ENCODE results near the gene ZSCAN29. TPM values are rescaled to one million over a fixed set of nuclear protein-coding genes. Genes with fewer than 3 reads are reported as not detected.

ZSCAN29 gene
- total and polyA plus RNA-seq, 2 of the 13 experiments (the other 11 are each of a cell fraction or from before 2014, with no cell fraction given), result 8.3 to 27.4 TPM

- intact Hi-C loops (cut with micrococcal nuclease; ENCODE audit: unreplicated experiment) (no loop called here), in situ Hi-C loops (cut with HindIII; ENCODE audit: extremely low pct_ligation_motif_present, low pct_unique_long_range_greater_than_20kb) (no loop called here)
- H3K4me2 ChIP-seq (ENCODE audit: low read depth, low read length), result no peak overlapping the region
- no peak overlapping the region for H3K27ac ChIP-seq (ENCODE audit: extremely low read length, insufficient read depth, low read length)
- H3K9ac ChIP-seq (ENCODE audit: insufficient read depth, low read depth, low read length), result no peak overlapping the region
- H4K20me1 ChIP-seq (ENCODE audit: insufficient read depth, low read length), result no peaks in the 10 kb centered on the region
- H3K9me3 ChIP-seq (ENCODE audit: low read length), result no peaks in the 10 kb centered on the region
- H3K27me3 ChIP-seq (ENCODE audit: control insufficient read depth in 1 of 2, insufficient read depth in 2 of 2, low read length in 2 of 2), result no peaks in the 10 kb centered on the region
- H3K36me3 ChIP-seq (replicated peaks in 1 of 2; ENCODE audit: control insufficient read depth in 1 of 2, insufficient read depth in 2 of 2, low read length in 2 of 2), result peaks cover 31 to 77% of the 10 kb centered on the region in 2 experiments
- no TSS peak for BruUV-seq (replicated peaks)
- over 99% methylated on average over 8 of the region's 8 CpGs for WGBS (ENCODE audit: low lambda C conversion rate)
- no peak overlapping the region for H2AFZ ChIP-seq (ENCODE audit: low read length)
- no peak overlapping the region for H3K4me3 ChIP-seq (replicated peaks in 1 of 3; ENCODE audit: insufficient read depth in 1 of 3, low read depth in 2 of 3, low read length in 3 of 3)
- DNase-seq (ENCODE audit: low spot score) (no peak), ATAC-seq (no peak), FAIRE-seq (no peak)
- POLR2A ChIA-PET, result no interaction called here
- TF ChIP-seq ARNT2 (CRISPR knock-in tag; IDR thresholded peaks at IDR 0.05; ENCODE audit: low read depth) (no peak), JUNB (CRISPR knock-in tag; IDR thresholded peaks at IDR 0.05; ENCODE audit: borderline replicate concordance) (no peak), MIXL1 (CRISPR knock-in tag; IDR thresholded peaks at IDR 0.05) (no peak), ZMYM3 (CRISPR knock-in tag; IDR thresholded peaks at IDR 0.05) (no peak), SP5 (CRISPR knock-in tag; IDR thresholded peaks at IDR 0.05; ENCODE audit: borderline replicate concordance, low read depth) (no peak), SAFB2 (CRISPR knock-in tag; IDR thresholded peaks at IDR 0.05; ENCODE audit: borderline replicate concordance, low read depth) (no peak), HMG20A (CRISPR knock-in tag; IDR thresholded peaks at IDR 0.05; ENCODE audit: borderline replicate concordance) (no peak), POLR2A (IDR thresholded peaks at IDR 0.05; ENCODE audit: insufficient read depth in 1 of 2, low read depth in 2 of 2, low read length in 2 of 2) (no peak), XBP1 (CRISPR knock-in tag; IDR thresholded peaks at IDR 0.05) (no peak), CAMTA2 (CRISPR knock-in tag; IDR thresholded peaks at IDR 0.05; ENCODE audit: borderline replicate concordance) (no peak), HCFC1 (IDR thresholded peaks at IDR 0.05; ENCODE audit: low read depth, low read length) (no peak)
- TF ChIP-seq, protein P1, sequence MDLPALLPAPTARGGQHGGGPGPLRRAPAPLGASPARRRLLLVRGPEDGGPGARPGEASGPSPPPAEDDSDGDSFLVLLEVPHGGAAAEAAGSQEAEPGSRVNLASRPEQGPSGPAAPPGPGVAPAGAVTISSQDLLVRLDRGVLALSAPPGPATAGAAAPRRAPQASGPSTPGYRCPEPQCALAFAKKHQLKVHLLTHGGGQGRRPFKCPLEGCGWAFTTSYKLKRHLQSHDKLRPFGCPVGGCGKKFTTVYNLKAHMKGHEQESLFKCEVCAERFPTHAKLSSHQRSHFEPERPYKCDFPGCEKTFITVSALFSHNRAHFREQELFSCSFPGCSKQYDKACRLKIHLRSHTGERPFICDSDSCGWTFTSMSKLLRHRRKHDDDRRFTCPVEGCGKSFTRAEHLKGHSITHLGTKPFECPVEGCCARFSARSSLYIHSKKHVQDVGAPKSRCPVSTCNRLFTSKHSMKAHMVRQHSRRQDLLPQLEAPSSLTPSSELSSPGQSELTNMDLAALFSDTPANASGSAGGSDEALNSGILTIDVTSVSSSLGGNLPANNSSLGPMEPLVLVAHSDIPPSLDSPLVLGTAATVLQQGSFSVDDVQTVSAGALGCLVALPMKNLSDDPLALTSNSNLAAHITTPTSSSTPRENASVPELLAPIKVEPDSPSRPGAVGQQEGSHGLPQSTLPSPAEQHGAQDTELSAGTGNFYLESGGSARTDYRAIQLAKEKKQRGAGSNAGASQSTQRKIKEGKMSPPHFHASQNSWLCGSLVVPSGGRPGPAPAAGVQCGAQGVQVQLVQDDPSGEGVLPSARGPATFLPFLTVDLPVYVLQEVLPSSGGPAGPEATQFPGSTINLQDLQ (CRISPR knock-in tag; IDR thresholded peaks at IDR 0.05), result no peak
- CTCF ChIA-PET (ENCODE audit: low intra/inter-chr PET ratio, low total read pairs), result no interaction called here
- no peaks in the 10 kb centered on the region for H3K79me2 ChIP-seq (ENCODE audit: insufficient read depth, low read length)
- H3K4me1 ChIP-seq (ENCODE audit: insufficient read depth, low read length), result peaks cover 5% of the 10 kb centered on the region; the same call in 1 of the 2 replicates
These were observed 32.8 kb upstream of the ZSCAN29 start for GRCh38 chr15:43403616-43404015.

All from HepG2 (cell line).